Adrenal gland (tissue), 5 donors: ENCODE measurements around the gene TMTC4.

Experiments used
- POLR2A ChIP-seq, 2 donors: fragments of 450-650 bp; IDR thresholded peaks; one replicate each; pipeline ENCODE4 v1.6.1; 2017; ENCODE audit warnings: antibody characterized with exemption in 2 of 2, mild to moderate bottlenecking in 2 of 2, moderate library complexity in 1 of 2
- TF ChIP-seq, protein P1 (sequence below), 6 experiments: fragments of 450-650 bp in 4 of 6; fragments of 200-600 bp in 2 of 6; sonication (generic) in 1 of 6; IDR thresholded peaks; 1 replicate in 5 of 6; 2 replicates in 1 of 6; pipeline versions ENCODE4 v1.5.1 to v1.8.0; 2016 to 2021; ENCODE audit warnings: antibody characterized with exemption in 6 of 6, mild to moderate bottlenecking in 2 of 6, moderate library complexity in 1 of 6
- donor health status: DM: no; HTN: no; CAD: no.

DNA sequence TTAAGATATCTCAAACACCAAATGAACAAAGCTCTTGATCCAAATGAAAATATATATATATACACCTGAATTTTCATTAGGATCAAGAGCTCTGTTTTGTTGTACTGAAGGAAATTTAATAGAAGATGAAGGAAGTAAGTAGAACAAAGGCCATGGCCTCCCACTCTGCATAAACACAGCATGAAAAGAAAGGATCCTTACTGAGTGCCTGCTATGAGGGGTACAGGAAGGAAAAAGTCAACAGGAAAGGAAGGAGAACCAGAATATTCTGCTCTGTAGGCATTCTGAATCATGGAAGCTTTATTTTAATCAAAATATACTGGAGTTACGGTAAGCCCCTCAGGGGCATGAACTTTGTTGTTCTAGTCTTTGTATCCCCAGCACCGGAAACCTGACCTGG, 22.1 kb downstream of the TMTC4 start:
- TF ChIP-seq, protein P1, sequence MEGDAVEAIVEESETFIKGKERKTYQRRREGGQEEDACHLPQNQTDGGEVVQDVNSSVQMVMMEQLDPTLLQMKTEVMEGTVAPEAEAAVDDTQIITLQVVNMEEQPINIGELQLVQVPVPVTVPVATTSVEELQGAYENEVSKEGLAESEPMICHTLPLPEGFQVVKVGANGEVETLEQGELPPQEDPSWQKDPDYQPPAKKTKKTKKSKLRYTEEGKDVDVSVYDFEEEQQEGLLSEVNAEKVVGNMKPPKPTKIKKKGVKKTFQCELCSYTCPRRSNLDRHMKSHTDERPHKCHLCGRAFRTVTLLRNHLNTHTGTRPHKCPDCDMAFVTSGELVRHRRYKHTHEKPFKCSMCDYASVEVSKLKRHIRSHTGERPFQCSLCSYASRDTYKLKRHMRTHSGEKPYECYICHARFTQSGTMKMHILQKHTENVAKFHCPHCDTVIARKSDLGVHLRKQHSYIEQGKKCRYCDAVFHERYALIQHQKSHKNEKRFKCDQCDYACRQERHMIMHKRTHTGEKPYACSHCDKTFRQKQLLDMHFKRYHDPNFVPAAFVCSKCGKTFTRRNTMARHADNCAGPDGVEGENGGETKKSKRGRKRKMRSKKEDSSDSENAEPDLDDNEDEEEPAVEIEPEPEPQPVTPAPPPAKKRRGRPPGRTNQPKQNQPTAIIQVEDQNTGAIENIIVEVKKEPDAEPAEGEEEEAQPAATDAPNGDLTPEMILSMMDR (IDR thresholded peaks at IDR 0.05): no peak
- TF ChIP-seq POLR2A (IDR thresholded peaks at IDR 0.05): no peak
